Mesendoderm (in vitro differentiated cells): Measurements from ENCODE around the gene MANBA.
A peak's percentile ranks its signal among the peaks of the same experiment; 100 is the strongest.
"Not testable (repeated sequence)": the region's sequence is repeated elsewhere in the genome, so short reads cannot be mapped to it uniquely, and the experiment has no call there.

Source experiments
- DNase-seq: peaks from one replicate; pipeline ENCODE4 v3.0.0; 2013
- H2AK5ac ChIP-seq: 2 replicates; pipeline ENCODE4 v1.6.1; 2013; ENCODE audit warnings: low read length, inconsistent platforms
- H2BK120ac ChIP-seq: 2 replicates; pipeline ENCODE4 v1.6.1; 2013; ENCODE audit warnings: low read depth, mild to moderate bottlenecking, low read length, moderate library complexity, mixed read lengths
- H2BK15ac ChIP-seq: replicated peaks from 2 replicates; pipeline ENCODE4 v1.6.1; 2013; ENCODE audit warnings: low read depth, mild to moderate bottlenecking, moderate library complexity
- H2BK5ac ChIP-seq: 2 replicates; pipeline ENCODE4 v1.6.1; 2013; ENCODE audit warnings: low read length, inconsistent platforms
- H3K18ac ChIP-seq: 2 replicates; pipeline ENCODE4 v1.6.1; 2013; ENCODE audit warnings: mild to moderate bottlenecking, low read length, mixed read lengths
- H3K23ac ChIP-seq: one replicate; pipeline ENCODE4 v1.6.1; 2013; ENCODE audit warnings: low read length
- H3K27ac ChIP-seq: 2 replicates; pipeline ENCODE4 v1.5.1; 2013; ENCODE audit warnings: low read depth, mild to moderate bottlenecking, inconsistent platforms, low read length, moderate library complexity
- H3K27me3 ChIP-seq: 2 replicates; pipeline ENCODE4 v1.6.1; 2013; ENCODE audit warnings: low read length, control low read depth, mild to moderate bottlenecking, inconsistent platforms; ENCODE audit not compliant: insufficient read depth, poor library complexity
- H3K36me3 ChIP-seq: 2 replicates; pipeline ENCODE4 v1.6.1; 2013; ENCODE audit warnings: low read length, inconsistent platforms; ENCODE audit not compliant: control insufficient read depth, insufficient read depth
- H3K4ac ChIP-seq: one replicate; pipeline ENCODE4 v1.6.1; 2013; ENCODE audit warnings: low read depth, mild to moderate bottlenecking, low read length, moderate library complexity
- H3K4me1 ChIP-seq: 2 replicates; pipeline ENCODE4 v1.6.1; 2013; ENCODE audit warnings: low read depth, low read length, inconsistent platforms; ENCODE audit not compliant: control insufficient read depth
- H3K4me2 ChIP-seq: 2 replicates; pipeline ENCODE4 v1.6.1; 2013; ENCODE audit warnings: low read length
- H3K4me3 ChIP-seq: 2 replicates; pipeline ENCODE4 v1.5.1; 2013; ENCODE audit warnings: mild to moderate bottlenecking, low read length
- H3K56ac ChIP-seq: one replicate; pipeline ENCODE4 v1.6.1; 2013; ENCODE audit warnings: low read length
- H3K79me1 ChIP-seq: 2 replicates; pipeline ENCODE4 v1.6.1; 2013; ENCODE audit warnings: low read length, inconsistent platforms
- H3K79me2 ChIP-seq: 2 replicates; pipeline ENCODE4 v1.6.1; 2013; ENCODE audit warnings: mild to moderate bottlenecking, low read length; ENCODE audit not compliant: control insufficient read depth, insufficient read depth
- H3K9ac ChIP-seq: 2 replicates; pipeline ENCODE4 v1.6.1; 2013; ENCODE audit warnings: low read length, inconsistent platforms
- H4K5ac ChIP-seq: one replicate; pipeline ENCODE4 v1.6.1; 2013; ENCODE audit warnings: low read length
- H4K8ac ChIP-seq: one replicate; pipeline ENCODE4 v1.6.1; 2013; ENCODE audit warnings: low read depth, mild to moderate bottlenecking, control low read depth, low read length, moderate library complexity
- WGBS: extraction: QIAGEN DNeasy Blood & Tissue Kit; methylation state at CpG from one replicate; pipeline ENCODE4 v1.1.7; 2013; ENCODE audit warnings: low lambda C conversion rate, missing lambda C conversion rate; ENCODE audit not compliant: insufficient coverage; ENCODE audit errors: extremely low coverage; 5-methylcytosine and 5-hydroxymethylcytosine counted together

The MANBA gene

DNA sequence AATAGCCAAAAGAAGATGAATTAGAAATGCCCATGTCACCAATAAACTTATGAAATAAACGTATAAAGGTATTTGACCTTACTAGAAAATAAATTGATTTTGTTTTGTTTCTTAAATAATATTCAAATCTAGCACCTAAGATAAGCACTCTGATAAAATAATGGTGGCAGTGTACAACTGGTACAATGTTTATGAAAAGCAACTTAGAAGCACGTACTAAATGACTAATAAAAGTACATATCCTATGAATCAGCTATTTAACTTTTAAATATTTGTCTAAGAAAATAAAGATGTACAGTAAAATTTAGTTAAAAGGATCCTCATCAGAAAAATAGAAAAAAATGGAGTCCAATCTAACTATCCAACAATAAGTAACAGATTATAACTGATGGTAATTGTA lies 6.7 kb downstream of the MANBA start:
- Histone ChIP-seq H3K79me2 (no peaks in the 10 kb centered on the region), H4K8ac (no peak overlapping the region), H3K79me1 (peaks cover 2% of the 10 kb centered on the region), H3K4me2 (no peak overlapping the region), H2BK5ac (no peak overlapping the region), H4K5ac (no peak overlapping the region), H2BK15ac (no peak overlapping the region), H3K9ac (no peak overlapping the region), H3K4me1 (no peaks in the 10 kb centered on the region), H3K23ac (no peak overlapping the region), H2AK5ac (no peak overlapping the region), H3K27ac (no peak overlapping the region), H3K27me3 (no peaks in the 10 kb centered on the region), H3K56ac (no peak overlapping the region), H3K36me3 (no peaks in the 10 kb centered on the region), H3K4ac (no peak overlapping the region), H3K4me3 (no peak overlapping the region), H2BK120ac (no peak overlapping the region), H3K18ac (no peak overlapping the region)
- WGBS: no CpG with 5 or more reads among the region's 2 CpGs
- DNase-seq: no peak

DNA sequence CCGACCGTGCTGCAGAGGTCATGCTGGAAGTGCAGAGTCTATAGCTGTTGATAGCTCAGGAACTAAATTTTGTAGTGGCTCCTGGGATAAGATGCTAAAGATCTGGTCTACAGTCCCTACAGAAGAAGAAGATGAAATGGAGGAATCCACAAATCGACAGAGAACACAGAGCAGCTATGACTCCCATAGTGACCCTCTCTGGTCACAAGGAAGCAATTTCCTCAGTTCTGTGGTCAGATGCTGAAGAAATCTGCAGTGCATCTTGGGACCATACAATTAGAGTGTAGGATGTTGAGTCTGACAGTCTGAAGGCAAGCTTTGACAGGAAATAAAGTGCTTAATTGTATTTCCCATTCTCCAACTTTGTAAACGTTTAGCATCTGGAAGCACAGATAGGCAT lies 8.8 kb downstream of the MANBA start:
- H3K36me3 ChIP-seq: no peaks in the 10 kb centered on the region
- no peak overlapping the region for H2AK5ac ChIP-seq
- no peak overlapping the region for H3K4me2 ChIP-seq
- H3K18ac ChIP-seq: no peak overlapping the region
- H3K56ac ChIP-seq: no peak overlapping the region
- no peaks in the 10 kb centered on the region for H3K4me1 ChIP-seq
- no peak overlapping the region for H4K8ac ChIP-seq
- H3K79me2 ChIP-seq: no peaks in the 10 kb centered on the region
- H3K4me3 ChIP-seq: no peak overlapping the region
- H3K79me1 ChIP-seq: peaks cover 2% of the 10 kb centered on the region
- no peak overlapping the region for H3K9ac ChIP-seq
- H4K5ac ChIP-seq: no peak overlapping the region
- H3K23ac ChIP-seq: no peak overlapping the region
- H2BK5ac ChIP-seq: no peak overlapping the region
- whole genome bisulfite sequencing: no CpG with 5 or more reads among the region's 4 CpGs
- H2BK120ac ChIP-seq: no peak overlapping the region
- no peak overlapping the region for H2BK15ac ChIP-seq
- no peaks in the 10 kb centered on the region for H3K27me3 ChIP-seq
- no peak for DNase-seq
- H3K4ac ChIP-seq: no peak overlapping the region
- H3K27ac ChIP-seq: no peak overlapping the region

GRCh38 chr4:102743352-102743751 lies 17.4 kb downstream of the MANBA start:
- H3K4ac ChIP-seq, H3K27me3 ChIP-seq, H4K8ac ChIP-seq, H3K23ac ChIP-seq, H3K56ac ChIP-seq, DNase-seq, H3K18ac ChIP-seq, H3K9ac ChIP-seq, H3K27ac ChIP-seq, H3K79me1 ChIP-seq, H2BK15ac ChIP-seq, H2BK5ac ChIP-seq, H3K79me2 ChIP-seq, H4K5ac ChIP-seq, H2BK120ac ChIP-seq, H3K4me1 ChIP-seq, H2AK5ac ChIP-seq, H3K4me2 ChIP-seq, H3K4me3 ChIP-seq, H3K36me3 ChIP-seq: not testable (repeated sequence)
- no CpG with 5 or more reads among the region's 4 CpGs for WGBS

- H3K27ac ChIP-seq, H3K4me2 ChIP-seq, H3K27me3 ChIP-seq, H3K4me3 ChIP-seq, H2AK5ac ChIP-seq, H4K8ac ChIP-seq, H2BK120ac ChIP-seq, H3K4me1 ChIP-seq, H3K56ac ChIP-seq, DNase-seq, H3K4ac ChIP-seq, H3K18ac ChIP-seq, H3K9ac ChIP-seq, H4K5ac ChIP-seq, H3K79me1 ChIP-seq, H3K79me2 ChIP-seq, H3K23ac ChIP-seq, H2BK15ac ChIP-seq, H3K36me3 ChIP-seq, H2BK5ac ChIP-seq: not testable (repeated sequence)
- WGBS: no CpG with 5 or more reads among the region's 2 CpGs
Measured at GRCh38 chr4:102738802-102739201, 22.0 kb downstream of the MANBA start.

DNA sequence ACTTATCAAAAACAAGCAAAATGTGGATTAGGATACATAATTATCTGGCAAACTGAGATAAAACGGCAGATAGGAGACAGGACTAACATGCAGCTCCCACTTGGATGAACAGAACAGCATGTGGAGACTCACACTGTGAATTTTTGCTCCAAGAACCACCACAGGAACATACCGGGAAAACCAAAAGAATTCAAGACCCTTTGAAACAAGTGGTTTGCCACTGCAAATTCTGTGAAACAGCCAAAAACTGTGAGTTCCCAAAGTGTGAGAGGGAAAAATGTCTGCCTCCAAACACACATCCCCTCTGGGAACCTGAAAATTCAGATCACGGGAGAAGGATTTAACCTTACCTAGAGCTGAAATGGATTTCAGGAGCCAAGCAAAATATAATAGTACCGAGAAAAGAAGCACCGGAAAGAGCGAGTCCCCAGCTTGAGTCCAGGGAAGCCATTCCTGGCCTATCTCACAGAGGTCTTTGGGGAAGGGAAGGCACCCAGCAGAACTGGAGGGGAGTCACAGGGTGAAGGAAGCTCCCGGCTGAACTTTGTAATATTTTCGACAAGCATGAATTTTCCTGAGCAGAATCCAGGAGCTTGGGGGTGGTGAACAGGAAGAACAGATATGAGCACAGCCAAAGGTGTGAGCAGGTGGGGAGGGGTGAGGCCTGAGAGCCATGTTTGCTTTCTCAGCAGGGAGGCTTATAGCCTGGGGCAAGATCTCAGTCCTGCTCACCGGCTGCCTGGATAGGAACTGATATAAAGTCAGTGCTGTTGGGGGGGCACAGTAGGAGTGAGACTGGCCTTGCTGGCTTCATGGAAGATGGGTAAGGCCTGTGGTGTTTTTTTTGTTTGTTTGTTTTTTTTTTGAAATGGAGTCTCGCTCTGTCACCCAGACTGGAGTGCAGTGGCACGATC lies 23.9 kb downstream of the MANBA start:
- Histone ChIP-seq H3K4me3 (no peak overlapping the region), H3K4me2 (no peak overlapping the region), H4K5ac (no peak overlapping the region), H2BK120ac (no peak overlapping the region), H3K9ac (no peak overlapping the region), H3K4ac (no peak overlapping the region), H4K8ac (no peak overlapping the region), H2BK15ac (no peak overlapping the region), H3K56ac (no peak overlapping the region), H3K79me1 (no peaks in the 10 kb centered on the region), H3K27me3 (no peaks in the 10 kb centered on the region), H2AK5ac (no peak overlapping the region), H3K4me1 (peaks cover 5% of the 10 kb centered on the region), H3K36me3 (no peaks in the 10 kb centered on the region), H3K18ac (no peak overlapping the region), H3K27ac (peak overlapping the region; percentile 42), H2BK5ac (no peak overlapping the region), H3K23ac (no peak overlapping the region), H3K79me2 (no peaks in the 10 kb centered on the region)
- DNase-seq: peak; percentile 81
- WGBS: no CpG with 5 or more reads among the region's 11 CpGs

DNA sequence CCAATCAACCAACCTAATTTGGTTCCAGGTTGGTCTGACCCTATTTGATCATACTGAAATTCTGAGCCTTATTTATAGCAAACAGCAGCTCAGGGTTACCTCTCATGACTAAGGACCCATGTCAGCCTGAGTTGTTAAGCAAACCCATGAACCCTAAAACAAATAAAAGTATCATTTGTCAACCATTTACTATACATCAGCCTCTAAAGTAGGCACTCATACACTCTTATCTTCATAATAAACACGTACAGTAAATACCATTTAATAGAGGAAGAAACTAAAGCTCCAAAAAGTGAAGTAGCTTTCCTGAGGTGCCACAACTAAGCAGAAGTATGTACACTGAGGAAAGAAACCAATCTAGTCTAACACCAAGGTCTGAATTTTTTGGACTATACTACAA lies 25.2 kb downstream of the MANBA start:
- Histone ChIP-seq H3K18ac (no peak overlapping the region), H4K8ac (no peak overlapping the region), H2BK120ac (no peak overlapping the region), H2BK15ac (no peak overlapping the region), H3K79me2 (no peaks in the 10 kb centered on the region), H4K5ac (no peak overlapping the region), H3K4ac (no peak overlapping the region), H2BK5ac (no peak overlapping the region), H3K56ac (no peak overlapping the region), H3K23ac (no peak overlapping the region), H3K4me3 (no peak overlapping the region), H3K4me1 (peaks cover 5% of the 10 kb centered on the region), H2AK5ac (no peak overlapping the region), H3K27me3 (no peaks in the 10 kb centered on the region), H3K36me3 (no peaks in the 10 kb centered on the region), H3K4me2 (no peak overlapping the region), H3K9ac (no peak overlapping the region), H3K27ac (no peak overlapping the region), H3K79me1 (no peaks in the 10 kb centered on the region)
- 100% methylated on average over 1 of the region's 1 CpG for WGBS
- DNase-seq: no peak
